HT1080 (cell line): ENCODE measurements around the gene SSX1. TPM values are rescaled to one million over a fixed set of nuclear protein-coding genes. Genes with fewer than 3 reads are reported as not detected.
A peak's percentile ranks its signal among the peaks of the same experiment; 100 is the strongest.
"Not testable (repeated sequence)": the region's sequence is repeated elsewhere in the genome, so short reads cannot be mapped to it uniquely, and the experiment has no call there.

Experiments
- DNase-seq: peaks from one replicate; pipeline ENCODE4 v3.0.0-alpha.2; 2015; ENCODE audit warnings: low read depth
- polyA plus RNA-seq, 2 experiments: library from polyadenylated mRNA; depleted of rRNA; stranded (reverse); fragments of >200 nt; gene quantifications; 2 replicates each; pipeline ENCODE4 v1.2.3, GENCODE V29; 2015
- small RNA-seq: library from RNA; depleted of rRNA; stranded (forward); fragments of <200 nt; gene quantifications from one replicate; pipeline ENCODE3, GENCODE V24; 2014
- total RNA-seq: library from RNA; depleted of rRNA; stranded (reverse); fragments of >200 nt; shearing (Covaris generic); gene quantifications from 2 replicates; pipeline ENCODE4 v1.2.3, GENCODE V29; 2014; rRNA removed

SSX1 gene, protein sequence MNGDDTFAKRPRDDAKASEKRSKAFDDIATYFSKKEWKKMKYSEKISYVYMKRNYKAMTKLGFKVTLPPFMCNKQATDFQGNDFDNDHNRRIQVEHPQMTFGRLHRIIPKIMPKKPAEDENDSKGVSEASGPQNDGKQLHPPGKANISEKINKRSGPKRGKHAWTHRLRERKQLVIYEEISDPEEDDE
- total RNA-seq: 109 and 139 TPM in 2 replicates
- polyA plus RNA-seq (2015; cell fraction: cytosol; rRNA removed): 169 and 179 TPM in 2 replicates
- 134 and 136 TPM in 2 replicates for polyA plus RNA-seq (2015; cell fraction: nucleus; rRNA removed)

DNA sequence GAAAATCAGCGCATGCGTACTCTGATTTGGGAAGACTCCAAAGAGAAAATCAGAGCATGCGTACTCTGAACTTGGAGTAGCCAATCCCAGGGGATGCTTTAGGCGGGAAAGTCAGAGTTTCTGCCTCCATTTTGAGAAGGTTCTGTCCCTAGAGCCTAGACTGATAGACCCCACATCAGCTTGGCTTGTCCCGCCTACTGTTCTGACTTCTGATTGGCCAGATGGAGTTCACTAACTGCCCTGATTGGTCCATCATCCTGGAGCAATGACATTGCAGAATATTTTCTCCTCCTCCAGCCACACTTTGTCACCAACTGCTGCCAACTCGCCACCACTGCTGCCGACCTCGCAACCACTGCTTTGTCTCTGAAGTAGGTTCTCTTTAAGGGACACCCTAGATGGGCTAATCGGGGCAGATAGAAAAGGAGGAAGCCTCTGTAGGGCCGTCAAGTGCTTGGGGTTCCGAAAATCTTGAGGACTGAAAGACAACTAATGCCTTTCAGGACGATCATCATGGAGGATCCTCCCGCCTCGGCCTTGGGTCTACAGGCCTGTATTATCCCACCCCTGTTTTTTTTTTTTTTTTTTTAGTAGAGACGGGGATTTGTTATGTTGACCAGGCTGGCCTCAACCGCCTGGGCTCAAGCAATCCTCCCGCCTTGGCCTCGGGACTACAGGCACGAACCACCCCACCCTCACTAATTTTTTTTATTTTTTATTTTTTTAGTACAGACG is at the start of gene SSX1:
Gene SSX1, plus strand, starts transcription at position 331 of the 735 bp plus-strand sequence. CDS start 1,850 bp downstream, outside the sequence.
- DNase-seq: peak; percentile 96

DNA sequence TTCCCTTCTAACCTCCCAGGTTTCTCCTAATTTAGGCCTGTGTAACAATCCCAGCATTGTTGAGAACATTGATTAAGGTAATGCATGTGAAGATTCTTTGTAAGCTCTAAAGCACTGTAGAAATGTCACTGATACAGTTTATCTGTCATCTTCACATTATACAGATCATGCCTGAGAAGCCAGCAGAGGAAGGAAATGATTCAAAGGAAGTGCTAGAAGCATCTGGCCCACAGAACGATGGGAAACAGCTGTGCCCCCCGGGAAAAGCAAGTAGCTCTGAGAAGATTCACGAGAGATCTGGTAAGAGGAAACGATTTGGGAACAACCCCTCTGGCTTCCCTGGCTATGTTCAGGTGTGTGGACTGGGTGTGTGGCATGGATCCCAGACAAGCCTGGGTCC is 40.9 kb upstream of the SSX1 start:
- not testable (repeated sequence) for DNase-seq

DNA sequence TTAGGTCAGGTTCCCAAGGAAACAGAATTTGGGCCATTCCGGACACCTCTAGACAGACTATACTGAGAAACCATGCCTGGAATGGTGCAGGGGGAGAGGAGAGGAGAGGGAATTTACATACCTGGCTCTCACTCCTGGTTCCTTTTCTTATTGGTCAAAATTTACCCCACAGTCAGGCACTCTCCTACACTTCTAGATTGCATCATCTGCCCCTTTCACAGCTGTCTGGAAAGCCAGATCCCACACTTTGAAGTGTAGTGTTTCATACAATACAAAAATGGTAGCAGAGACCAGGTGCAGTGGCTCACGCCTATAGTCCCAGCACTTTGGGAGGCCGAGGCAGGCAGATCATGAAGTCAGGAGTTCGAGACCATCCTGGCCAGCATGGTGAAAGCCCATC is 31.0 kb upstream of the SSX1 start:
- not testable (repeated sequence) for DNase-seq

DNA sequence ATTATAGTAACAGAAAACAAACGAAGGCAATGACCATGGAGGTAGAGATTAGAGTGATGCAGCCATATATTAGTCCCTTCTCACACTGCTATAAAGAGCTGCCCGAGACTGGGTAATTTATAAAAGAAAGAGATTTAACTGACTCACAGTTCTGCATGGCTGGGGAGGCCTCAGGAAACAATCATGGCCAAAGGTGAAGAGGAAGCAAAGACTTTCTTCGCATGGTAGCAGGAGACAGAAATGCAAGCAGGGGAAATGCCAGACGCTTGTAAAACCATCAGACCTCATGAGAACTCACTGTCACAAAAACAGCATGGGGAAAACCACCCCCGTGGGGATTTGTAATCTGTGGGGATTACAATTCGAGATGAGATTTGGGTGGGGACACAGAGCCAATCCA is 2.2 kb upstream of the SSX1 start:
- DNase-seq: not testable (repeated sequence)

DNA sequence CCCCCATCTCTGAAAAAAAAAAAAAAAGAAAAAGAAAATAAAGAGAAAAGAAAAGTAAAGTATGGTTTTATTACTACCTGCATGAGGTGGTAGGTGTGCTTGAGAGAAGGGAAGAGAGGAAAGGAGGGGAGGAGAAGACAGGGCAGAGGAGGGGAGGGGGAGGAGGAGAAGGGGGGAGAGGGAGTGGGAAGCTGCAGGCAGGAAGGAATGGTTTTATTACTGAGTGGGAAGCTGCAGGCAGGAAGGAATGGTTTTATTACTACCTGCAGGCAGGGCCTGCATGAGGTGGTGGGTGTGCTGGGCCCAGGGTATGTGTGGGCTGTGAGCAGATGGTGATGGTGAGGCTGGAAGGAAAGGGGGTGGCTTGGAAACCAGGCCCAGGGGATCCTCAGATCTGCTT is 19.2 kb downstream of the SSX1 start:
- not testable (repeated sequence) for DNase-seq

DNA sequence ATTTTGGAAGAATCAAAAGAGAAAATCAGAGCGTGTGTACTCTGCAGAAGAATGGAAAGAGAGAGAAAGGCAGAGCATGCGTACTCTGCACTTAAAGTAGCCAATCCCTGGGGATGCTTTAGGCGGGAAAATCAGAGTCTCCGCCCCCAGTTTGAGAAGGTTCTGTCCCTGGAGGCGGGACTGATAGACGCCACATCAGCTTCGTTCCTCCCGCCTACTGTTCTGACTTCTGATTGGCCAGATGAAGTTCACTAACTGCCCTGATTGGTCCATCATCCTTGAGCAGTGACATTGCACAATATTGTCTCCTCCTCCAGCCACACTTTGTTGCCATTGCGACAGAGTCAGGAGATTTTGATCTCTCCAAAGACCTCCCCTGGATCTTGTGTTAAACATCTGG is 23.8 kb downstream of the SSX1 start:
- DNase-seq: peak; percentile 85

DNA sequence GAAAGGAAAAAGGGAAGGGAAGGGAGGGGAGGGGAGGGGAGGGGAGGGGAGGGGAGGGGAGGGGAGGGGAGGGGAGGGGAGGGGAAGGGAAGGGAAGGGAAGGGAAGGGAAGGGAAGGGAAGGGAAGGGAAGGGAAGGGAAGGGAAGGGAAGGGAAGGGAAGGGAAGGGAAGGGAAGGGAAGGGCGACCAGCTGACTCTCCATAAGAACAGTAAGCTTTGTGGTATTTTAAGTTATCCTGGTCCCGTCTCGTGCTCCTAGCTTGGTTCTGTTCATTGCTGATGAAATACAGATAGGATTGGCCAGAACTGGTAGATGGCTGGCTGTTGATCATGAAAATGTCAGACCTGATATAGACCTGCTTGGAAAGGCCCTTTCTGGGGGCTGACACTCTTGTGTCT is 25.5 kb downstream of the SSX1 start:
- not testable (repeated sequence) for DNase-seq

DNA sequence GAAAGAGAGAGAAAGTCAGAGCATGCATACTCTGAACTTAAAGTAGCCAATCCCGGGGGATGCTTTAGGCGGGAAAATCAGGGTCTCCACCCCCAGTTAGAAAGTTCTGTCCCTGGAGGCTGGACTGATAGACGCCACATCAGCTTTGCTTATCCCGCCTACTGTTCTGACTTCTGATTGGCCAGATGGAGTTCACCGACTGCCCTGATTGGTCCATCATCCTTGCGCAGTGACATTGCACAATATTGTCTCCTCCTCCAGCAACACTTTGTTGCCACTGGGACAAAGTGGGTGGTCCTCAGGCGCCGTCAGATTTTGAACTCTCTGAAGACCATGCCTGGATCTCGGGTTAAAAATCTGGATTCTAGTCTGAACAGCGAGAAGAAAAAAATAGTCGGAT is 51.0 kb downstream of the SSX1 start:
- DNase-seq: no peak

DNA sequence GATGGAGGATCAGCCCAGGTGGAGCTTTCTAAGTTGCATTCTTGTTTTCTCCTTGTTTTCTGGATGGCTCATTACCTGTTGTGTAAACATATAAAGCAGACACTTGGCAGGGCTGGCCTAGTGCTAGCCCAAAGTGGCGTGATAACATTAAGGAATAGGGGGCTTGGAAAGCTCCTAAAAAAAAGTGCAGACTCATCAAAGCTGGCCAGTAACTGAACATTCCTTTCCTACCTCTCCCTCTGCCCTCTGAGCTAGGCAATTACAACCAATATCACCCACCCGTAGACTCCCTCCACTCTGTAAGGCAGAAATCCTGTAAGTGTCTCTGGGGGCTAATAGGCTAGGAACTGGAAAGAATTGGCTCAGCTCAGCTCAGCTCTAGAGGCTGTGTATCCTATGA is 58.8 kb downstream of the SSX1 start:
- DNase-seq: not testable (repeated sequence)

Small RNA genes lying within 50 kb of the gene (small RNA-seq; reads per million reads assigned to genes)
- gene AC245047.3 (not detected), gene AC245047.4 (not detected), gene RNA5SP503 (not detected)

Other genes starting within 250 kb of the SSX1 start
- gene SPACA5, start 248.4 kb upstream of the SSX1 start, total RNA-seq: not detected in 2 replicates
- gene ZNF630, start 183.8 kb upstream of the SSX1 start, total RNA-seq: not detected in 2 replicates
- gene SPACA5B, start 124.8 kb upstream of the SSX1 start, total RNA-seq: not detected in 2 replicates
- gene SSX5, start 58.6 kb upstream of the SSX1 start, total RNA-seq: not detected in 2 replicates
- gene SSX3, start 101.3 kb downstream of the SSX1 start, total RNA-seq: 89.2 and 92.7 TPM in 2 replicates
- 0.27 TPM in 1 of 2 replicates, not detected in the other for gene SSX4, start 128.1 kb downstream of the SSX1 start, total RNA-seq
- gene SSX4B, start 156.6 kb downstream of the SSX1 start, total RNA-seq: 0.27 TPM in 1 of 2 replicates, not detected in the other
- not detected in 2 replicates for gene SLC38A5, start 214.9 kb downstream of the SSX1 start, total RNA-seq
- 114 and 123 TPM in 2 replicates for gene FTSJ1, start 220.8 kb downstream of the SSX1 start, total RNA-seq